ENCODE measurements around the gene YDJC. TPM values are rescaled to one million over a fixed set of nuclear protein-coding genes. Genes with fewer than 3 reads are reported as not detected.
"Not testable (repeated sequence)": the region's sequence is repeated elsewhere in the genome, so short reads cannot be mapped to it uniquely, and the experiment has no call there.

Gene YDJC
- total RNA-seq, 4 donors from 2014 or later = 10.9 to 42.5 (median 16.0) TPM

DNA sequence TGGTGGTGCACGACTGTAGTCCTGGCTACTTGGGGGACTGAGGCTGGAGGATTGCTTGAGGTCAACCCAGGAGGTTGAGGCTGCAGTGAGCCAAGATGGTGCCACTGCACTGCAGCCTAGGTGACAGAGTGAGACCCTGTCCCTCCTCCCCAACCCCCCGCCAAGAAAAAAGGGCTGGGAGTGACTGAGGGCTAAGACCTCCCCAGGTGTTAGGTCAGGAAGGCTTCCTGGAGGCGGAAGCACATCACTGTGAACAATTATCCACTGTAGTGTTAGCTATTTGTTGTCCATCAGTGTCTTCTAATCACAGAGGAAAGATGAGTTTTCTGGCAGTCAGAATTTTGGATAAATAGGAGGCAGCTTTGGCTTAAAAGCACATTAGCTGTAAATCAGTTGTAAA, 8.8 kb downstream of the YDJC start:
- peaks cover 0 to 3% of the 10 kb centered on the region in 2 donors for H3K4me1 ChIP-seq
- intact Hi-C loops (cut with DNase I; ENCODE audit: low total_unique reads) = no loop called here
- no peak for DNase-seq
- H3K27me3 ChIP-seq = no peaks in the 10 kb centered on the region
- H3K9me3 ChIP-seq = no peaks in the 10 kb centered on the region
- H3K36me3 ChIP-seq = no peaks in the 10 kb centered on the region
- TF ChIP-seq, protein P1, sequence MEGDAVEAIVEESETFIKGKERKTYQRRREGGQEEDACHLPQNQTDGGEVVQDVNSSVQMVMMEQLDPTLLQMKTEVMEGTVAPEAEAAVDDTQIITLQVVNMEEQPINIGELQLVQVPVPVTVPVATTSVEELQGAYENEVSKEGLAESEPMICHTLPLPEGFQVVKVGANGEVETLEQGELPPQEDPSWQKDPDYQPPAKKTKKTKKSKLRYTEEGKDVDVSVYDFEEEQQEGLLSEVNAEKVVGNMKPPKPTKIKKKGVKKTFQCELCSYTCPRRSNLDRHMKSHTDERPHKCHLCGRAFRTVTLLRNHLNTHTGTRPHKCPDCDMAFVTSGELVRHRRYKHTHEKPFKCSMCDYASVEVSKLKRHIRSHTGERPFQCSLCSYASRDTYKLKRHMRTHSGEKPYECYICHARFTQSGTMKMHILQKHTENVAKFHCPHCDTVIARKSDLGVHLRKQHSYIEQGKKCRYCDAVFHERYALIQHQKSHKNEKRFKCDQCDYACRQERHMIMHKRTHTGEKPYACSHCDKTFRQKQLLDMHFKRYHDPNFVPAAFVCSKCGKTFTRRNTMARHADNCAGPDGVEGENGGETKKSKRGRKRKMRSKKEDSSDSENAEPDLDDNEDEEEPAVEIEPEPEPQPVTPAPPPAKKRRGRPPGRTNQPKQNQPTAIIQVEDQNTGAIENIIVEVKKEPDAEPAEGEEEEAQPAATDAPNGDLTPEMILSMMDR (IDR thresholded peaks at IDR 0.05) = no peak
- TF ChIP-seq POLR2A (IDR thresholded peaks at IDR 0.05) = no peak
- no peak overlapping the region for H3K27ac ChIP-seq
- no peak overlapping the region for H3K4me3 ChIP-seq

DNA sequence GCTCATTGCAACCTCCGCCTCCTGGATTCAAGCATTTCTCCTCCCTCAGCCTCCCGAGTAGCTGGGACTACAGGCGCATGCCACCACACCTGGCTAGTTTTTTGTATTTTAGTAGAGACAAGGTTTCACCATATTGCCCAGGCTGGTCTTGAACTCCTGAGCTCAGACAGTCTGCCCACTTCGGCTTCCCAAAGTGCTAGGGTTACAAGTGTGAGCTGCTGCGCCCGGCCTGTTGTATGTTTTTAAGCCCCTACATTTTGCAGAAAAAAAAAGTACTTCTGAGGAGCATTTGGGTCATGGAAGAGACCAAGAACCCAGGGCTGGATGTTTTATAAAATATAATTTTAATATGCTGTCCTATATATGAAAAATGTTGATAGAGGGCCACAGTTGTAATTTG, 12.5 kb downstream of the YDJC start:
- H3K36me3 ChIP-seq = not testable (repeated sequence)

GRCh38 chr22:21615731-21616130, 14.1 kb downstream of the YDJC start:
- Histone ChIP-seq H3K9me3 (no peaks in the 10 kb centered on the region), H3K27me3 (no peaks in the 10 kb centered on the region), H3K4me1 (no peaks in the 10 kb centered on the region), H3K4me3 (no peak overlapping the region), H3K36me3 (no peaks in the 10 kb centered on the region), H3K27ac (no peak overlapping the region)
- no peak for DNase-seq
- intact Hi-C loops (cut with DNase I; ENCODE audit: low total_unique reads) = no loop called here
- TF ChIP-seq, protein P1 (IDR thresholded peaks at IDR 0.05) = no peak
- TF ChIP-seq POLR2A (IDR thresholded peaks at IDR 0.05) = no peak

More for the DNA sequence above, 12.5 kb downstream of the YDJC start:
- H3K4me3 ChIP-seq; intact Hi-C loops (cut with DNase I; ENCODE audit: low total_unique reads); DNase-seq; H3K27me3 ChIP-seq; H3K4me1 ChIP-seq; H3K9me3 ChIP-seq; H3K27ac ChIP-seq: not testable (repeated sequence)

GRCh38 chr22:21613553-21614233, 16.1 kb downstream of the YDJC start:
- no peak for TF ChIP-seq POLR2A (IDR thresholded peaks at IDR 0.05)
- TF ChIP-seq, protein P1 (IDR thresholded peaks at IDR 0.05) = no peak
- Histone ChIP-seq H3K9me3 (no peaks in the 10 kb centered on the region), H3K27me3 (no peaks in the 10 kb centered on the region), H3K4me1 (no peaks in the 10 kb centered on the region), H3K27ac (no peak overlapping the region), H3K4me3 (no peak overlapping the region), H3K36me3 (no peaks in the 10 kb centered on the region)
- no peak for DNase-seq
- intact Hi-C loops (cut with DNase I; ENCODE audit: low total_unique reads) = no loop called here

- H3K9me3 ChIP-seq = no peaks in the 10 kb centered on the region
Observed at GRCh38 chr22:21612858-21613257, 17.0 kb downstream of the YDJC start.

More at GRCh38 chr22:21612858-21613257, 17.0 kb downstream of the YDJC start:
- intact Hi-C loops (cut with DNase I; ENCODE audit: low total_unique reads) = no loop called here
- no peaks in the 10 kb centered on the region for H3K36me3 ChIP-seq
- no peaks in the 10 kb centered on the region for H3K27me3 ChIP-seq
- no peak overlapping the region for H3K27ac ChIP-seq
- DNase-seq = no peak
- no peaks in the 10 kb centered on the region for H3K4me1 ChIP-seq
- no peak overlapping the region for H3K4me3 ChIP-seq
- TF ChIP-seq POLR2A (IDR thresholded peaks at IDR 0.05) = no peak
- TF ChIP-seq, protein P1 (IDR thresholded peaks at IDR 0.05) = no peak

All from uterus (tissue), 4 donors.